GM12865 (cell line): ENCODE data around the gene MAPK4.
A peak's percentile ranks its signal among the peaks of the same experiment; 100 is the strongest.

Experiments
- DNase-seq: peaks from one replicate; pipeline ENCODE4 v3.0.0; 2010; ENCODE audit warnings: low read depth
- H3K4me3 ChIP-seq: 2 replicates; pipeline ENCODE4 v1.5.1; 2011; ENCODE audit warnings: mild to moderate bottlenecking, low read depth, low read length, control low read depth
- TF ChIP-seq, protein P1 (sequence below): IDR thresholded peaks from 2 replicates; pipeline ENCODE4 v1.5.1; 2011; ENCODE audit warnings: low read length, control low read depth, low read depth, inconsistent platforms; ENCODE audit not compliant: insufficient read depth; ENCODE audit errors: missing control alignments

MAPK4 gene

DNA sequence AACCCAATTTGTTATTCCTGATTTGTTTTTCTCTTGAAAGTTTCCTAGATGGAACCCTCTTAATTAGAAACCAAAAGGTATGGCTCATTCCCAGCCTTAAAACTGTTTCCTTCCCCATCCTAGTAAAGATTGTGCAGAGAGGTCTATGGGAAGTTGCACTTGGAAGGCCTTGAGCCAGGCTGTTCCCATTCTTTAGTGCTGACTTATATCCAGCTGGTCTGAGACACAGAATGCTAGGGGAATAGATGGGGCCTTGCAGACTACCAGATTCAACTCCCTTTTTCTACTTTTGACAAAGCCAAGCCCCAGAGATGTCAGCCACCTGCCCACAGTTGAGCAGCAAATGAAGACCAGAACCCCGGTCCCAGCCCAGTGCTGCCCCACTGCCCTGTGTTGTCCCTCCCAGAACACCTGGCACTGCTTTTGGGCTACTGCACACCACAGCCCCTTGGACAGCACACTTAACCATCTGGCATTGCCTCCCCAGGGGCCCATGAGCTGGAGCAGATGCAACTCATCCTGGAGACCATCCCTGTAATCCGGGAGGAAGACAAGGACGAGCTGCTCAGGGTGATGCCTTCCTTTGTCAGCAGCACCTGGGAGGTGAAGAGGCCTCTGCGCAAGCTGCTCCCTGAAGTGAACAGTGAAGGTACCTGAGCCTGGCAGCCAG, 161.7 kb downstream of the MAPK4 start:
- no peak for DNase-seq
- TF ChIP-seq, protein P1, sequence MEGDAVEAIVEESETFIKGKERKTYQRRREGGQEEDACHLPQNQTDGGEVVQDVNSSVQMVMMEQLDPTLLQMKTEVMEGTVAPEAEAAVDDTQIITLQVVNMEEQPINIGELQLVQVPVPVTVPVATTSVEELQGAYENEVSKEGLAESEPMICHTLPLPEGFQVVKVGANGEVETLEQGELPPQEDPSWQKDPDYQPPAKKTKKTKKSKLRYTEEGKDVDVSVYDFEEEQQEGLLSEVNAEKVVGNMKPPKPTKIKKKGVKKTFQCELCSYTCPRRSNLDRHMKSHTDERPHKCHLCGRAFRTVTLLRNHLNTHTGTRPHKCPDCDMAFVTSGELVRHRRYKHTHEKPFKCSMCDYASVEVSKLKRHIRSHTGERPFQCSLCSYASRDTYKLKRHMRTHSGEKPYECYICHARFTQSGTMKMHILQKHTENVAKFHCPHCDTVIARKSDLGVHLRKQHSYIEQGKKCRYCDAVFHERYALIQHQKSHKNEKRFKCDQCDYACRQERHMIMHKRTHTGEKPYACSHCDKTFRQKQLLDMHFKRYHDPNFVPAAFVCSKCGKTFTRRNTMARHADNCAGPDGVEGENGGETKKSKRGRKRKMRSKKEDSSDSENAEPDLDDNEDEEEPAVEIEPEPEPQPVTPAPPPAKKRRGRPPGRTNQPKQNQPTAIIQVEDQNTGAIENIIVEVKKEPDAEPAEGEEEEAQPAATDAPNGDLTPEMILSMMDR = no peak
- H3K4me3 ChIP-seq = no peak overlapping the region

DNA sequence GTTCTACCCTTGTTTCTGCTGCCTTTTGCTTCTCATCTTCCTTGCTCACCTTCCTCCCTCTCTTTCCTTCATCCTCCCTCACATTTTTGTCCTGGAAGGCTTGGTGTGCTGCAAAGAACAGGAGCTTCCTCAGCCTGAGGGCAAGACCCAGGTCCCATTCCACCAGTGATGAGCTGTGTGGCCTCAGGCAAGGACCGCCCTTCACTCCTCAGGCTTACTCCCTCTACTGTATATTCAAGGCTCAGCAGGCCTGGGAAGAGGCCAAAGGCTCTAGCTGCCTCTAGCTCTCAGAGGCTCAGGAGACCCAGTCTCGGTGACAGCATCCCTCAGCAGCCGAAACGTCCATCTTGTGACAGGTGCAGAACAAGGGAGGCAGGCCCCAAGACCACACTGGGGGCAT, 162.4 kb downstream of the MAPK4 start:
- TF ChIP-seq, protein P1 = no peak
- no peak overlapping the region for H3K4me3 ChIP-seq
- no peak for DNase-seq

DNA sequence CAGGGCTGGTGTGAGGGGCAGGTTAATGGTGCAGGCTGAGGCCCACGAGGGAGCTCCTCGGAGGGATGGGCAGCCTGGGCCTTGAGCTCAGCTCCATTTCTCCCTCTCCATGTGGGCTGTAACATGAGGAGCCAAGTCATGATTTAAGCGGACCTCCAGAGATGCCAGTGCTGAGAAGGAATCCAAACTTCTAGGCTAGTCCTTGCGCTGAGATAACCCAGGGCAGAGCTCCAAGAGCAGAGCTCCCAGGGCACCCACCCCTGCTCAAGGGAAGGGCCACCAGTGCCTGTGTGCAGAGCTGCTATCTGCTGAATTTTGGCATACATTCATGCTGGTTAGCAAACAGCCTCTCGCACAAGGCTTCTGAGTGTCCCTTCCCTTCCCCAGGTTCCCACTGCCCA, 164.9 kb downstream of the MAPK4 start:
- H3K4me3 ChIP-seq = no peak overlapping the region
- no peak for DNase-seq
- TF ChIP-seq, protein P1 = no peak

DNA sequence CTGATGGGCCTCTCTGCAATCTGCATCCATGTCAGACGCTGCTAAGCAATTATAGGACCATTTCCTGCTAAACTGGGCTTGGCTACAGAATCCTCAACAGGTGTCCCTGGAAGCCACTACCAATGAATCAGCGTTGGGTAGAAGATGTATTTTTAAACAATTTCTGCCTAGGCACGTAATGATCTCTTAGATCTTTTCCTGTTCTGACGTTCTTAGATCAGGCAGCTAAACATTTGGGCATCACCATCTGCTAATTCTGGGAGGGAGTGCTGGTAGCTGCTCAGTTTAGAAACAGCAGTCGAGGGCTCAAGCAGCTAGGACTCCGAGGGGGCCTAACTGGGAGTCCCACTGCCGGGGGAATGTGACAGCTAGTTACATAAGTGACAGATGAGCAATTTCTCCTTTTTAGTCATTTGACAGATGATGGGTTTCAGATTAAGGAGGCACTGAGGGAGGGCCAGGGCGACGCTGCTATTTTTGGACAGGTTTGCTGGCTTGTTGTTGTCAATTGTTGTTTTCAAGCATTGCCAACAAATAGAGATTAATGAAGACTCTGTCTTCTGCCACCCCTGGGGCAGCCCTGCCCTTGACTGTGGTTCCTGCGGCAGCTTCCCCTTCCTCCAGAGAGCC, 167.2 kb downstream of the MAPK4 start:
- TF ChIP-seq, protein P1 = no peak
- no peak overlapping the region for H3K4me3 ChIP-seq
- DNase-seq = peak; percentile 83

DNA sequence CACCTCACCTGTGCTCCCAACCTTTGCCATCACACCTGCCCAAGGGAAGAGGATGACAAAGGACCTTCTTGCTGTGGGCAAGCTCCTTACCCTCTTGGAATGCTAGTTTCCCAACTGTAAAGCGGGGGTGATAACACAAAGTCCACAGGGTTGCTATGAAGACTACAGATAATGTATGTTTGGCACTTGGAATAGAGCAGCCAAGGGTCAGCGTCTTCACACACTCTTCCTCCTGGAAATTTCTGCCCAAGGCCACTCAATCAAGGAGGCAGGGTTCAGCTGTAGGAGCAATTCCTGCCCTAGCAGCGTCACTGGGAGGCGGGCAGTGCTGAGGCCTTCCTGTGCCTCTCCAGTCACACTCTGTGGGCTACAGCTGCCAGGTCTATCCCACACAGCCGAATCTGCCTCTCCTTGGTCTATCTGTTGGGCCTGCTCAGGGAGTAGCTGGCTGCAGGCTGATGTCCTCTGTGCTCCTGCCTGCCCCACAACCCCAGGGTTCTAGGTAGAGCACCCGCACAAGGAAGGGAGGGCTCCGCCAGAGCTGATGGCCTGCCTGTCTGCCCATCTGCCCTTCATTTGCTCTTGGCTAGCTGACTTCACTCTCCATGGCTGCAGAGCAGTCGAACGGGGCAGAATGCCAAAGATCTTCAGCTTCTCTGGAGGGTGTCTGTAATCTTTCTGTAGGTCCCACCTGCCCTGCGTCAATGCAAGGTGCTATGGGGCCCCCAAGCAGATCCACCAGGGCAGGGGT, 168.0 kb downstream of the MAPK4 start:
- H3K4me3 ChIP-seq = no peak overlapping the region
- TF ChIP-seq, protein P1 = no peak
- no peak for DNase-seq

DNA sequence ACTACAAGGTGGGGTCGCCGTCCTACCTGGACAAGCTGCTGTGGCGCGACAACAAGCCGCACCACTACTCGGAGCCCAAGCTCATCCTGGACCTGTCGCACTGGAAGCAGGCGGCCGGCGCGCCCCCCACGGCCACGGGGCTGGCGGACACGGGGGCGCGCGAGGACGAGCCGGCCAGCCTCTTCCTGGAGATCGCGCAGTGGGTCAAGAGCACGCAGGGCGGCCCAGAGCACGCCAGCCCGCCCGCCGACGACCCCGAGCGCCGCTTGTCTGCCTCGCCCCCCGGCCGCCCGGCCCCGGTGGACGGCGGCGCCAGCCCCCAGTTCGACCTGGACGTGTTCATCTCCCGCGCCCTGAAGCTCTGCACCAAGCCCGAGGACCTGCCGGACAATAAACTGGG, 169.5 kb downstream of the MAPK4 start:
- TF ChIP-seq, protein P1 = no peak
- no peak for DNase-seq
- no peak overlapping the region for H3K4me3 ChIP-seq
